ENCODE results near the gene GPAT2. TPM values are rescaled to one million over a fixed set of nuclear protein-coding genes. Genes with fewer than 3 reads are reported as not detected.
A peak's percentile ranks its signal among the peaks of the same experiment; 100 is the strongest.
"Not testable (repeated sequence)": the region's sequence is repeated elsewhere in the genome, so short reads cannot be mapped to it uniquely, and the experiment has no call there.

Gene GPAT2
- total and polyA plus RNA-seq, 5 experiments from 2014 or later: 1.1 to 11.7 (median 8.8) TPM

GRCh38 chr2:96071087-96071976 is 36.6 kb upstream of the GPAT2 start:
- POLR2A ChIA-PET, H3K4me3 Mint-ChIP-seq, DNase-seq, ATAC-seq, H3K27me3 Mint-ChIP-seq, H3K4me1 Mint-ChIP-seq: not testable (repeated sequence)
- Mint-ChIP-seq H3K9me3 (peaks cover 0 to 22% (median 10%) of the 10 kb centered on the region in 9 donors), H3K36me3 (peaks cover 0 to 20% (median 7%) of the 10 kb centered on the region in 3 donors), H3K27ac (peak overlapping the region in 1 of 10 donors; percentile 9)

GRCh38 chr2:96070351-96070750 is 35.6 kb upstream of the GPAT2 start:
- not testable (repeated sequence) for ATAC-seq

DNA sequence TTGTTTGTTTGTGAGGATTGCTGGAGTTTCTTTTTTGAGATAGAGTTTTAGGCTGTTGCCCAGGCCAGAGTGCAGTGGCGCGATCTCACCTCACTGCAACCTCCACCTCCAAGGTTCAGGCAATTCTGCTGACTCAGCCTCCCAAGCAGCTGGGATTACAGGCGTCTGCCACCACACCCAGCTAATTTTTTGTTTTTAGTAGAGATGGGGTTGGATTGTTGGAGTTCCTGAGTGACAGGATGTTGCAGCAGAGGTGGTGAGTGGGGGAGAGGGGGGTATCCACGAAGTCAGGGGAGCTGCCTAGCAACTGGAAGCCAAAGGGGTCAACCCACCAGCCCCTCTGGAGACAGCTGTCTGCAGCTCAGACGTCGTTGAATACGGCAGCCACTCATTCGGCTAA is 35.2 kb upstream of the GPAT2 start:
- H3K4me1 Mint-ChIP-seq, H3K4me3 Mint-ChIP-seq, H3K27me3 Mint-ChIP-seq, ATAC-seq, H3K36me3 Mint-ChIP-seq, H3K9me3 Mint-ChIP-seq, POLR2A ChIA-PET, DNase-seq, H3K27ac Mint-ChIP-seq: not testable (repeated sequence)

More at GRCh38 chr2:96070351-96070750, 35.6 kb upstream of the GPAT2 start:
- DNase-seq, H3K27me3 Mint-ChIP-seq, H3K27ac Mint-ChIP-seq, H3K4me1 Mint-ChIP-seq, POLR2A ChIA-PET, H3K4me3 Mint-ChIP-seq: not testable (repeated sequence)
- Mint-ChIP-seq H3K36me3 (peaks cover 0 to 11% (median 0%) of the 10 kb centered on the region in 3 donors), H3K9me3 (peaks cover 0 to 13% (median under 1%) of the 10 kb centered on the region in 9 donors)

DNA sequence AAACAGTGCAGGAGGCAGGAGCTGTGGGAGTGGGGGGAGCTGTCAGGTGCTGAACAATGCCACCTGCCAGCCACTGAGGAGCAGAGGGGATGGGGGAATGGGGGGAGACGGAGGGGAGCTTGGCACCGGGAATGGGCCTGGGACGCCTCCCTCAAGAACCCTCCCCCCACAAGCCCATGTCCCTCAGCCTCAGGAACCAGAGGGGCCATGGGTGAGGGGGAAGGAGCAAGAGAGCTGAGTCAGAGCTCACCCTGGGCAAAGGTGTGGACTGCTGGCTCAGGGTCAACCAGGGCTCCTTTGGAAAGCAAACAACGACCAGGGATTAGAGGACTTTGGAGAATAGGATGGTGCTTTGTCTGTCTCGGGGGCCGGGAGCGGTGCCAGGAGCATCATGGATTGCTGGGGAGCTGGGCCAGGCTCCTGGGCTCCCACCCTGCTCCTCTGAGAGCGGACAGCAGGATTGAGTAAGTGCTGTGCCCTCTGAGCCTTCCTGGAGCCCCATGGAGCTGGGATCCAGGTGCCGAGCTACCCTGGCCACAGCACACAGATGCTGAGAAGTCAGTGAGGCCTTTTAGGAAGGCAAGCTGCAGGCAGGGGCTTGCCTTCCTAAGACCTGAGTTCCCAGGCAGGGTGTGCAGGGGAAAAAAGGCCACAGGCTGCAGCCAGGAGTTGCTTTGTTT is 33.3 kb upstream of the GPAT2 start:
- DNase-seq: peak in 1 of 10 donors; percentile 60
- not testable (repeated sequence) for H3K9me3 Mint-ChIP-seq, ATAC-seq

DNA sequence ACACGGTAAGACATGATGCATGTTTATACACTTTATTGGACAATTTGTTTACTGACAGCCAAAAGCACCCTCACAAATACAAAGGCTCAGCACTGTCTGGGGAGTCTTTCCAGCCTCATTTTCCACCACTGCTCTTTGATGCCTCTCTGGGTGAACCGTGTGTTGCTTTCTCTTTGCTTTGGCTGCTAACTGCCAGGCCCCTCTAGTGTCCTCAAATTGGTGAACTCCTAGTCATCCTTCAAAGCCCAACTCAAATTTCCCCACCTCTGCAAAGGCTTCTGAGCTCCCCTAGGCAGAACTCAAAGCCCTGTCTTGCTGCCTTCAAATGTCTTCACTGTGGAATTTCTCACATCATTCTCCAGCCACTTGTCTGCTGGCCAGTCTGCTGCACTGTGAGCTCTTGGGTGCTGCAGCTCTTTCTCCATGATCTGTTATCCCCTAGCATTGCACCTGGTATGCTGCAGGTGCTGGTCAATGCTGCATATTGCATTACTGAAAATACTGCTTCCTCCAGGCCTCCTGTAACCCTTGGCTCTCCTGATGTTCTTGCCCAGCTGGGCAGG is 32.5 kb upstream of the GPAT2 start:
- ATAC-seq, POLR2A ChIA-PET, H3K4me3 Mint-ChIP-seq, H3K9me3 Mint-ChIP-seq, H3K4me1 Mint-ChIP-seq, H3K27me3 Mint-ChIP-seq, H3K27ac Mint-ChIP-seq, H3K36me3 Mint-ChIP-seq: not testable (repeated sequence)
- peak in 1 of 10 donors; percentile 22 for DNase-seq

More for the DNA sequence above, 33.3 kb upstream of the GPAT2 start:
- H3K27me3 Mint-ChIP-seq, H3K36me3 Mint-ChIP-seq, POLR2A ChIA-PET, H3K4me1 Mint-ChIP-seq, H3K27ac Mint-ChIP-seq, H3K4me3 Mint-ChIP-seq: not testable (repeated sequence)

- H3K27me3 Mint-ChIP-seq, H3K36me3 Mint-ChIP-seq, ATAC-seq, H3K4me1 Mint-ChIP-seq, H3K4me3 Mint-ChIP-seq, POLR2A ChIA-PET, H3K27ac Mint-ChIP-seq, H3K9me3 Mint-ChIP-seq: not testable (repeated sequence)
- DNase-seq: peak in 1 of 10 donors; percentile 50
These were observed 31.8 kb upstream of the GPAT2 start for GRCh38 chr2:96066511-96066910.

DNA sequence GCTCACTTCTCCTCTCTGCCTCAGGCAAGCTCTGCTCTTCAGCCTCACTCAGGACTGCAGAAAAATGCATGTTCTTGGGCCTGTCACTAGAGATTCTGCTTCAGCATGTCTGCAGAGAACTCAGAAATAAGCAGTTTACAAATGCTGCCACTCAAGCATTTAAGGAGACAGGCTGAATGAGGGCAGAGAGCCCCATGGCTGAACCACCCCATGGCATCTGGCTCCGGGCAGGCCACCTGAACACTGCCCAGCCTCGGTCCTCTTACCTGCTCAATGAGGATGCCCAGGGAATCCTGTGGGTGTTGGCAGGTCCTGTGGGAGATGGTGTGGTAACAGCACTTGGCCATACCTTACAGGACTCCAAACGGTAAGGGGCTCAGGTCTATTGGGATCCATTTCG is 31.2 kb upstream of the GPAT2 start:
- H3K36me3 Mint-ChIP-seq, H3K27me3 Mint-ChIP-seq, H3K4me1 Mint-ChIP-seq, POLR2A ChIA-PET, H3K27ac Mint-ChIP-seq, H3K9me3 Mint-ChIP-seq, H3K4me3 Mint-ChIP-seq, ATAC-seq: not testable (repeated sequence)
- peak in 1 of 10 donors; percentile 34 for DNase-seq

- no peak for ATAC-seq
- Mint-ChIP-seq H3K27ac (no peak overlapping the region), H3K9me3 (no peaks in the 10 kb centered on the region), H3K4me1 (no peaks in the 10 kb centered on the region), H3K27me3 (peaks cover 0 to 2% (median 0%) of the 10 kb centered on the region in 5 donors), H3K4me3 (no peak overlapping the region), H3K36me3 (no peaks in the 10 kb centered on the region)
- POLR2A ChIA-PET: no interaction called here
- peak in 1 of 10 donors; percentile 59 for DNase-seq
These were observed 30.7 kb upstream of the GPAT2 start for GRCh38 chr2:96065381-96065930.

- H3K27ac Mint-ChIP-seq, DNase-seq, H3K36me3 Mint-ChIP-seq, ATAC-seq, H3K27me3 Mint-ChIP-seq, H3K9me3 Mint-ChIP-seq, H3K4me3 Mint-ChIP-seq, H3K4me1 Mint-ChIP-seq, POLR2A ChIA-PET: not testable (repeated sequence)
These were observed 30.0 kb upstream of the GPAT2 start for GRCh38 chr2:96064760-96065159.

DNA sequence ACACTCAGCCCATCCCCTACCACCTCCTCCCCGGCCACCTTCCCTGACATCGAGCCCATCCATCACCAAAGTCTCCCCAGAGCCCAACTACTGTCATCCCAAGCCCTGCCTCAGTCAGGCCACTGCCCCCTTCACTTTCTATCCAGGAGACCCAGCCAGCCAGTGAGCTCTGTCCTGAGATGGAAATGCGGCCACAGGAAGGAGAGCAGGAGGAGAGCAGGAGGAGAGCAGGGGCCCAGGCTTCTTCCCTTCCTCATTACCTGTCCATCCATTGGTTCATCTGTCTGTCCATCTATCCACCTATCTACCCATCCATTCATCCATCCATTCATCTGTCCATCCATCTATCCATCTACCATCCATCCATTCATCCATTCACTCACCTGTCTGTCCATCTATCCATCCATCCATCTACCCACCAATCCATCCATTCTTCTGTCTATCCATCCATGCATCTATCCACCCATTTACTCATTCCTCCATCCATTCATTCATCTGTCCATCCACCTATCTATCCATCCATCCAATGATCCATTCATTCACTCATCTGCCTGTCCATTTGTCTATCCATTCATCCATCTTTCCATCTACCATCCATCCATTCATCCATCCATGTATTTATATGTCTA is 29.4 kb upstream of the GPAT2 start:
- H3K4me1 Mint-ChIP-seq, H3K27me3 Mint-ChIP-seq, H3K4me3 Mint-ChIP-seq, DNase-seq, ATAC-seq, H3K27ac Mint-ChIP-seq, H3K9me3 Mint-ChIP-seq, H3K36me3 Mint-ChIP-seq, POLR2A ChIA-PET: not testable (repeated sequence)

GRCh38 chr2:96063116-96063899 is 28.6 kb upstream of the GPAT2 start:
- H3K4me3 Mint-ChIP-seq, H3K4me1 Mint-ChIP-seq, H3K9me3 Mint-ChIP-seq, H3K27me3 Mint-ChIP-seq, H3K36me3 Mint-ChIP-seq: not testable (repeated sequence)
- DNase-seq (peak in 1 of 10 donors; percentile 21), ATAC-seq (peak; percentile 70 to 92)
- POLR2A ChIA-PET: interaction anchor here (0.9 kb wide), 1 partner anchor 1582 kb away, joined by 3 read pairs; the partner anchor contains the start of gene COX5B
- H3K27ac Mint-ChIP-seq: peak overlapping the region in 1 of 10 donors; percentile 40

DNA sequence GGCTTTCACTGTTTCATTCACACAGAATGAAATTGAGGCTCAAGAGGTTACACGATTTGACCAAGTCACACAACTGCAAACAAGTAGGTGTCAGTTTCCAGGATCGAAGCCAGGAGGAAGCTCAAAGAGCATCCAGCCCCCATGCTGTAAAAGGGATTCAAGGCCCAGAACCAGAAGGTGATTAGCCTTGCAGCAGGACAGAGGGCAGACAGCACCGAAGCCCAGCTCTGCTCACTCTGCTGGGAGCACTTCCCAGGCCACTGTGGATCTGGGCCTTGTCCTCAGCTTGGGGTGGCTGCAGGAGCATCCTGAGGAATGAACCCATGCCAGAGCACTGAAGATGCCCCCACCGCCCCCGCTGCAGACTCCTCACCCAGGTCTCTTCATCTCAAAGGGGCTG is 27.8 kb upstream of the GPAT2 start:
- H3K27ac Mint-ChIP-seq, H3K4me3 Mint-ChIP-seq, H3K27me3 Mint-ChIP-seq, DNase-seq, H3K36me3 Mint-ChIP-seq, H3K9me3 Mint-ChIP-seq, POLR2A ChIA-PET, H3K4me1 Mint-ChIP-seq, ATAC-seq: not testable (repeated sequence)

Measured in naive thymus-derived CD8-positive, alpha-beta T cell (primary cell).